SK-N-SH (cell line): ENCODE measurements around the gene GALNT17.

Experiments
- EP300 ChIP-seq, 2 experiments: IDR thresholded peaks; 2 replicates each; pipeline versions ENCODE4 v1.4.0 to v1.6.1; 2012; ENCODE audit warnings: borderline replicate concordance in 1 of 2, low read depth in 1 of 2, low read length in 1 of 2
- EZH2phosphoT487 ChIP-seq: fragments of 200-600 bp; sonication (generic); IDR thresholded peaks from 2 replicates; pipeline ENCODE4 v1.6.1; 2017; ENCODE audit warnings: low read depth, mixed run types, mild to moderate bottlenecking, antibody characterized with exemption, moderate library complexity, borderline replicate concordance
- FOXM1 ChIP-seq: IDR thresholded peaks from 2 replicates; pipeline ENCODE4 v1.4.0; 2012; ENCODE audit warnings: low read depth, mild to moderate bottlenecking
- GABPA ChIP-seq: IDR thresholded peaks from 2 replicates; pipeline ENCODE4 v1.4.0; 2012; ENCODE audit warnings: low read depth, mild to moderate bottlenecking
- NRF1 ChIP-seq: IDR thresholded peaks from 2 replicates; pipeline ENCODE4 v1.6.1; 2012; ENCODE audit warnings: low read depth, mild to moderate bottlenecking, low read length
- POLR2AphosphoS5 ChIP-seq: IDR thresholded peaks from 2 replicates; pipeline ENCODE4 v1.6.1; 2012; ENCODE audit warnings: low read depth, low read length
- RAD21 ChIP-seq: IDR thresholded peaks from 2 replicates; pipeline ENCODE4 v1.6.1; 2012; ENCODE audit warnings: mild to moderate bottlenecking, low read length
- YY1 ChIP-seq: IDR thresholded peaks from 2 replicates; pipeline ENCODE4 v1.4.0; 2012; ENCODE audit warnings: low read depth, mild to moderate bottlenecking
- TF ChIP-seq, protein P1 (sequence below): IDR thresholded peaks from 2 replicates; pipeline ENCODE4 v1.4.0; 2012; ENCODE audit warnings: low read depth
- TF ChIP-seq, protein P2 (sequence below): fragments of 200-600 bp; sonication (generic); IDR thresholded peaks from 2 replicates; pipeline ENCODE4 v1.6.1; 2017; ENCODE audit warnings: antibody characterized with exemption, mild to moderate bottlenecking, moderate library complexity

DNA sequence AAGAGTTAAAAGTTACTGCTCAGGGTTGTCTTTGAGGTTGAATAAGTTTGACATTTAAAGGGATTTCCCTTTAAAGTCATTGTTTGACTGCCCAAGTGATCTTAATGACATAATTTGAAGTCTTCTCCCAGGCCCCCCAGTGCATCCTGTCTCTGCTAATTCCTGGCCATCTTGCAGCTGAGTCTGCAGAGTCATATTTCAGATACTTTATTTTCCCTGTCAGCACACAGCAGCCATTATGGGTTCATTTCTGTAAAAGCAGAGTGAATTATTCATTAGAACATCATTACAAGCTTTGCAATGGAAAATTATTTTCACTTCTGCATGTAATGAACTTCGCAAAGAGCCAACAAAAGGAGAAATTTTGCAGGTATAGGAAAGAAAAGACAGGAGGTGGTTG, 536.6 kb downstream of the GALNT17 start:
- TF ChIP-seq, protein P1, sequence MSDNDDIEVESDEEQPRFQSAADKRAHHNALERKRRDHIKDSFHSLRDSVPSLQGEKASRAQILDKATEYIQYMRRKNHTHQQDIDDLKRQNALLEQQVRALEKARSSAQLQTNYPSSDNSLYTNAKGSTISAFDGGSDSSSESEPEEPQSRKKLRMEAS, result no peak
- TF ChIP-seq, protein P2, sequence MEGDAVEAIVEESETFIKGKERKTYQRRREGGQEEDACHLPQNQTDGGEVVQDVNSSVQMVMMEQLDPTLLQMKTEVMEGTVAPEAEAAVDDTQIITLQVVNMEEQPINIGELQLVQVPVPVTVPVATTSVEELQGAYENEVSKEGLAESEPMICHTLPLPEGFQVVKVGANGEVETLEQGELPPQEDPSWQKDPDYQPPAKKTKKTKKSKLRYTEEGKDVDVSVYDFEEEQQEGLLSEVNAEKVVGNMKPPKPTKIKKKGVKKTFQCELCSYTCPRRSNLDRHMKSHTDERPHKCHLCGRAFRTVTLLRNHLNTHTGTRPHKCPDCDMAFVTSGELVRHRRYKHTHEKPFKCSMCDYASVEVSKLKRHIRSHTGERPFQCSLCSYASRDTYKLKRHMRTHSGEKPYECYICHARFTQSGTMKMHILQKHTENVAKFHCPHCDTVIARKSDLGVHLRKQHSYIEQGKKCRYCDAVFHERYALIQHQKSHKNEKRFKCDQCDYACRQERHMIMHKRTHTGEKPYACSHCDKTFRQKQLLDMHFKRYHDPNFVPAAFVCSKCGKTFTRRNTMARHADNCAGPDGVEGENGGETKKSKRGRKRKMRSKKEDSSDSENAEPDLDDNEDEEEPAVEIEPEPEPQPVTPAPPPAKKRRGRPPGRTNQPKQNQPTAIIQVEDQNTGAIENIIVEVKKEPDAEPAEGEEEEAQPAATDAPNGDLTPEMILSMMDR, result no peak
- TF ChIP-seq EZH2phosphoT487 (no peak), NRF1 (no peak), RAD21 (no peak), EP300 (IDR thresholded peaks at IDR 0.05; ENCODE audit: borderline replicate concordance in 1 of 2, low read depth in 1 of 2, low read length in 1 of 2) (no peak), YY1 (no peak), POLR2AphosphoS5 (no peak), FOXM1 (no peak), GABPA (no peak)
